Left forelimb (tissue), 1 donor: ENCODE data around the gene GSTO1.

Experiments
- DNase-seq: peaks from one replicate; pipeline ENCODE4 v3.0.0-alpha.2; 2018; ENCODE audit warnings: low spot score

GSTO1 gene

DNA sequence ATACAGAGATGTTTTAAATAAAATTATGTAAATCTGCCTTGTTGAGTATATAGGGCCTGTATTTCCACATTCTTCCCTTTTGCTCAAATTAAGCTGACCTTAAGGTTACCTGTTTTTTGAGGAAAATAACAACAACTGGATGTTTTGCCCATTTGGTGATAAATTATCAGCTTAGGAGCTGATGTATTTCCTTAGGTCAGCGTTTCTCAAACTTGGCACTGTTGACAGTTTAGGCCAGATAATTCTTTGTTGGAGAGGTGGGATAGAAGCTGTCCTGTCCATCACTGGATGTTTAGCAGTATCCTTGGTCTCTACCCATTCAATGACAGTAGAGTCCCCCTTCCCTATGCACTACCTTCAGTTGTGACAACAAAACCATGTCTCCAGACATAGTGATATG, 21.5 kb downstream of the GSTO1 start:
- no peak for DNase-seq

DNA sequence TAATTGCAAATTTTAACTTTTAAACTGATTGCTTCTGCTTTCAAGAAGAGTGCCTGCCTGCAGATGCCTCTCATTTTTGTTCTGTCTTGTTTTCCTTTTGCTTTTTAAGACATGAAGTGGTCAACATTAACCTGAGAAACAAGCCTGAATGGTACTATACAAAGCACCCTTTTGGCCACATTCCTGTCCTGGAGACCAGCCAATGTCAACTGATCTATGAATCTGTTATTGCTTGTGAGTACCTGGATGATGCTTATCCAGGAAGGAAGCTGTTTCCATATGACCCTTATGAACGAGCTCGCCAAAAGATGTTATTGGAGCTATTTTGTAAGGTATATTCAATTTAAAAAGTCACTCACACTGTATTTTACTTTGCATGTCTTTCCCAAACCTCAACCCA, 23.1 kb downstream of the GSTO1 start:
- no peak for DNase-seq

DNA sequence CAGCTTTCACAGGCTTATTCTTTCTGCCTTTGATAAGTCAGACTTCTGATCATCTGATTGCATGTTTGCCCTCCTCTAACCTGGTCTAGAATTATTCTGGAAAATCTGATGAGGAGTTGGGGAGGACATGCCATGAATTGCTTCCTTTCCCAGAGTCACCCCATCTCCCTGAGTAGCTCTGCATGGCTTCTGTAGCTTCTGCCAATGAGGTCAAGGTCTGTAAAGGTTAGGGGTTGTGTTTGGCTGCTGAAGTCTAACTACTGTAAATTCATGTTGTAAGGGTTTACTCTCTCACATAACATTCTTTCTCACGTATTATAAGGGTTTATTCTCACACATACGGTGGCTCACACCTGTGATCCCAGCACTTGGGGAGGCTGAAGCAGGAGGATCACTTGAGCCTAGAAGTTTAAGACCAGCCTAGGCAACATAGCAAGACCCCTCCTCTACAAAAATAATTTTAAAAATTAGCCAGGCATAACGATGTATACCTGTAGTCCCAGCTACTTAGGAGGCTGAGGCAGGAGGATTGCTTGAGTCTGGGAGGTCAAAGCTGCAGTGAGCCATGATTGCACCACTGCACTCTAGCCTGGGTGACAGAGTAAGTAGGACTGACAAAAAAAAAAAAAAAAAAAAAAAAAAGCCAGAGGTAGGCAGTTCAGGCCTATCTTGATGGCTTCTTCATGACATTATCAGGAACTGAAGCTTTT, 25.0 kb downstream of the GSTO1 start:
- no peak for DNase-seq

DNA sequence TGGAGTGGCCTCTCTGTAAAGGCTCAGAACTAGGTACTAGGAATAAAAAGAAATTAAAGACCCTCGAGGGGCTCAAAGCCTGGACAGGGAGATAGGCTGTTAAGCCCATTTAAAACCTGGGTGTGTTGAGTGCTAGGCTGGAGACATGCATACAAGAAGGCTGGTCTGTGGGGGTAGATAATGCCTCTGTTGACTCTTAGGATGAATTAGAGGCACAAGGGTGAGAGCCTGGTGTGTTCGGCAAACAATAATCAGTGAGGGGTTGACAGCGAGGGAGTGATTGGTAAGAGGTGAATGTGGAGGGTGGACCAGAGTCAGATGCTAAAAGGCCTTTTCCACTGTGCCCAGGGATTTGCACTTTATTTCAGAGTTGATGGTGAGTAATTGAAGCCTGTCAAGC, 27.0 kb downstream of the GSTO1 start:
- DNase-seq = no peak

DNA sequence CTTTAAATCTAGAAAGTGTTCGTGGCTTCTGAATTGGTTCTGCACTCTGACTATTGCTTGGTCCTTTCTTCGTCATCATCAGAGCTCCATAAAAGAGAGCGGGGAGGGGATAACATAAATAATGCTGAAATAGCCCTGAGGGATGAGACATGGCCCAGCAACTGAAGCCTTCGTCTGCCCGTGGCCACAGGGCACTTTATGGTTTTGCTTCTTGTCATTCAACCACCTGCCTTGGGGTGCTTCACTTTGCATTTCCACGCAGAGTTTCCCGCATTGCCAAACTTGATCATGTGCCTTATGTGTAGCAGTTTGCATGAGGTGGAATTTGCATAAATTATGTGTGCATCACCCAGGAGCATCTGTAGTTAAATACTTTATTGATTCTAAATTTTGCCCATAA, 30.2 kb downstream of the GSTO1 start:
- DNase-seq = no peak

DNA sequence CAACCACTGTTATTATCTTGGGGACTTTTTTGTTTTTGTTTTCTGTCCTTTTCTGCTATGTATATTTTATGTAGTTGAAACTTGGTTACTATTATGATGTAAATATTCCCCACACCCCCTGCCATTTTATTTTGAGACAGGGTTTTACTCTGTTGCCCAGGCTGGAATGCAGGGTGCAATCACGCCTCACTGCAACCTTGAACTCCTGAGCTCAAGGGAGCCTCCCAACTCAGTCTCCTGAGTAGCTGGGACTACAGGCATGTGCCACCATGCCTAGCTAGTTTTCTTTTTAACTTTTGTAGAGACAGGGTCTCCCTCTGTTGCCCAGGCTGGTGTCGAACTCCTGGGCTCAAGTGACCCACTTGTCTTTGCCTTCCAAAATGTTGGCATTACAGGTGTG, 32.2 kb downstream of the GSTO1 start:
- DNase-seq = no peak

DNA sequence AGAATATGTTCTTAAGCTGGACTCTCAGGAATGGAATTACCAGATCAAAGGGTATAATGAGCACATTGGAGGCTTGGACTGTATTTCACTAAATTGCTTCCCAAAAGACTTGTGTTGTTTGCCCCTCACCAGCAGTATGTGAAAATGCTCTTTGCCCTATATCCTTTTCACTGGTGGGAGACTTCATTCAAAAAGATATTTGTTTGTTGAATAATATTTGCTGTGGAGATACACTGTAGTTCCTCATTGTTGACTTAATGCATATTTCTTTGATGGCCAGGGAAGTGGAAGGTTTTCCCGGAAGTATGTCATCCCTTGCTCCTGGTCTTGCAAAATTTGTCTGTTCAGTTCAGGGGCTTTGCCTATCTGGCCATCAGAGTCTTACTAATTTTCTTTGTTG, 33.7 kb downstream of the GSTO1 start:
- DNase-seq = no peak

DNA sequence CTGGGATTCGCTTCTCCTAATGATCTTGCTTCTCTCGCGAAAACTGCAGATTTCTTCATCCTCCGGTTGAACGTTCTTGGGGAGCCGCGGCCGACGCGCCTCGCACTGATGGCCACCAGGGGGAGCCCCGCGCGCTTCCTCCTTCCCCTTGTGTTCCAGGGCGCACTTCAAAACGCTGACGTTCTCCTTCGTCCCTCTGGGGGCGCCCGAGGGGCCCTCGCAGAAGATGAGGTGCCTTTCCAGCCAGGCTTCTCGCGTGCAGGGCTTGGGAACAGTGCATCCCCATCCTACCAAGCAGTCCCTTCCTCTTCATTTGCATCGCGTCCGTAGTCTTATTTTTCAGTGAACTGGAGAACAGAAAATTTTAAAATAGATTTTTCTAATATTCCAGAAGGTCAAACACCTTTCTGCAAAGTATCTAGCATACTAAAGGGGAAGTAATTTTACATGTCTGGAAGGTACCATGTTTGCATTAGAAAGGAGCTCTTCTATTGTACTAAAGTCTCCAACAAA, 36.8 kb downstream of the GSTO1 start:
- peak; percentile 89 for DNase-seq

DNA sequence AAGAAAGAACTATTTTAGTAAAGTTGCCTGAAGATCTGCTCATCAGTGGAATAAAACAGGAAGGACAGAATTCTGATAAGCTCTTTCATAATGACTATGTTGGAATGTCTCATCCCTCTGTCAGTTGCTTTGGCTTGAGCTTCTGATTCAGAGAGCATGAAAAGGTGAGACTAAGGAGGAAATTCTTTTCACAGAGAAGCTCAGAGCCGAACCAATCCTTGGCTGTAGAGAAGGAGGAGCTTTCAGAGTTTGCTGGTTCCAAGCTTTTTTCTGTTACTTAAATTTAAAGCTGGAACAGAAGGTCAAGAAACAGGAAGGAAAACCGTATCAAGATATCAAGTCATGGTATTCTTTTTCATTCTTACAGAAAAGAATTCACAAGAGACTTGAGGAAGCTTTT, 38.3 kb downstream of the GSTO1 start:
- no peak for DNase-seq

DNA sequence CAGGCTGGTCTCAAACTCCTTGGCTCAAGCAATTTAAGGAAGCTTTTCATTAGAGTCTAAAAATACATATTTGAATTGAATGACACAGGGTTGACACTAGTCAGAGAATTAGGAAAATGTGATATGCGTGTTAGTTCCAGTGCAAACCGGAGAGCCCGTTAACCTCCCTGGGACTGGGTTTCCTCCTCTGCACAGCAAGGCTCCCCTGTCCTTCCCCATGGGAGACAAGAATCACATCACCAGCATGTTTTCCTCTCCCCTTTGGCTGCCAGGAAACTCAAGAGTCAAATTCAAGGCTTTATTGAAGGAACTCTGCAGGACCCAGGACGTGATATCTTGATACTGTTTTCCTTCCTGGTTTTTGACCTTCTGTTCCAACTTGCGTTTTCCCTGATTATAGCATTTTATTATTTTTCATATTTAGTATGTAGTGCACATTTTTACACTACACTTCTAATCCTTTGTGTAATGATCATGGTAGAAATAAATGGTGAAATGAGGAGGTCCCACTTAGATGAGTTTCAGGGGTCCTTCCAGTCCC, 39.2 kb downstream of the GSTO1 start:
- DNase-seq = no peak

DNA sequence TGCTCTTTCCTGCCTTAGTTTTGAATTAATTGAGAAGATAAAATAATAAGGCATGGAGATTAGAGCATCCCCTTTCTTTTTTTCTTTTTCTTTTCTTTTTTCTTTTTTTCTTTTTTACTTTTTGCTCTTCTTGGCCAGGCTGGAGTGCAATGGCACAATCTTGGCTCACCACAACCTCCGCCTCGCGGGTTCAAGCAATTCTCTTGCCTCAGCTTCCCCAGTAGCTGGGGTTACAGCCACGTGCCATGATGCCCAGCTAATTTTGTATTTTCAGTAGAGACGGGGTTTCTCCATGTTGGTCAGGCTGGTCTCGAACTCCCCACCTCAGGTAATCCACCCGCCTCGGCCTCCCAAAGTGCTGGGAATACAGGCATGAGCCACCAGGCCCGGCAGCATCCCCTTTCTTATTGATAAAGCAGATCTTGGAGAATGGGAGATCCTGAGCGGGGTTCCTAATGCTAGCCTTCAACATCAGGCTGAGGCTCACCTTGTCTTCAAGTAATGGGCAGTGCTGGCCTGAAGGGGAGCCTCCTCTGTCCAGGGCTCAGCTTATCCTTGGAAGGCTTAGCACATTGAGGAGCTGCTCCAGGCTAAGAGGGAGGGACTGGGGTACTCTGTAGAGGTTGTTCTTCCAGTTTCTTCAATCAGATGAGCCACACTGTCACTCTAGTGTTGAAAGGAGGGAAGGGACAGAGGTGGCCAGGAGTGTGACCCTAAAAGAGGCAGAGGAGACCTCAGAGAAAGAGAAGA, 42.2 kb downstream of the GSTO1 start:
- no peak for DNase-seq

DNA sequence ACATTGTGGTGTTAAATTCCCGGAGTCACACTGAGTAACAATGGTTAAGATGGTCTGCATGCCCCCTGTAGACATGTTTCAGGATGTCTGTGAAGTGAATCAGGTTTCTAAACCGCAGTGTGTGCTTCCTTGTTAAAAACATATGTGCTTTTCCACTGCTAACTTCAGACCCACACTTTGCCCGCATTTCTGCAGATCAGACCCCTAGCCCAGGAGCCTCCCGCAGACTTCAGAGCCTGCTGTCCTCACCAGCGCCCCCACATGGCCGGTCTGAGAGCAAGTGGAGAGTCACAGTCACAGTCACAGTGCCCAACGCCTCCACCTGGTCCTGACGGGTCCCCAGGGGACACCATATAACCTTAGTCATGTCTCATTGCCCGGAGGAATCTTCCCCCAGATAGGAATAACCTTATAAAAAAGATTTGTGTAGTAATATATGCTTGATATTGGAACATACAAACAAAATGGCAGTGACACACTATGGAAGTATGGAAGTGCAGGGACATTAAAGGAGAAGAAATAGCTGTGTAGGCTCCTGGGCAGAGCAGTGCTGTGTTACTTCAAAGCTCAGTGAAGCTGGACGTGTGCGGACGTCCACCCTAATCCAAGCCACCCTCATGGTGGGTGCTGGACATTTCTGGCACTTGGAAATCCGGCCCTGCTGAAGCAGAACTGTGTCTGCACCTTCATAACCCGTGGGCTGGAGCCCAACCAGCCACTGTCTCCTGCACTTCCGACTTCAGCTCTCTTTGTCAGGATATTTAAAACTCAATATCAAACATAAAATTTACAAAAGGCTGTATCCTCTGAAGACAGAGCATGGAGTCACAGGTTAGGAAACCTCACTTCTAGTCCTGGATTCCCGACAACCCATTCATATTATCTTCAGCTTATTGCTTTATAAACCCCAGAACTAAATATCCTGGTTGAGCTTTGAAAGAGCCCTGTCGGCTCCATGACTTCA, 43.3 kb downstream of the GSTO1 start:
- DNase-seq = no peak

DNA sequence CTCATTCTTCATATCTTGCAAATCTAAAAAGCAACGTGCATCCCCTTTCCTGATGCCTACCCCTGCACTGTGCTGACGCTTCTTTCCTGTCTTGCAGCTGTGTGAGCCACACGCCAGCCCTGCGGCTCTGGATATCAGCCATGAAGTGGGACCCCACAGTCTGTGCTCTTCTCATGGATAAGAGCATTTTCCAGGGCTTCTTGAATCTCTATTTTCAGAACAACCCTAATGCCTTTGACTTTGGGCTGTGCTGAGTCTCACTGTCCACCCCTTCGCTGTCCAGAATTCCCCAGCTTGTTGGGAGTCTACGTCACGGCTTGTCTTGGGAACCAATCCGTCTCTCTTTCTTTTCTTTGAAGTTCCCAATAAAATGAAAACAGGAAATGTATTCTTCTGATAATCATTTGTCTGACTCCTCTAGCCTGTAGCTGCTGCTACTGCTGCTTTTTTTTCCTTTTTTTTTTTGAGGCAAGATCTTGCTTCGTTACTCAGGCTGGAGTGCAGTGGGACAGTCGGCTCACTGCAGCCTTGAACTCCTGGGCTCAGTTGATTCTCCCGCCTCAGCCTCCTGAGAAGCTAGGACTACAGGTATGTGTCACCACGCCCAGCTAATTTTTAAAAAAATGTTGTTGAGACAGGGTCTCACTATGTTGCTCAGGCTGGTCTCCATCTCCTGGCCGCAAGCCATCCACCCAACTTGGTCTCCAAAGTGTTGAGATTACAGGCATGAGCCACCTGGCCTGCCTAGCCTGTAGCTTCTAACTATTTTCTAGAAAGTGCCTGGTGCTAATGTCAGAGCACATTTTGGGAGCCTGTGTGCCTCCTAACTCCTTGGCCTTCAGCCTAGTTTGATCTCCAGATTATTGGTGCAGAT, 44.6 kb downstream of the GSTO1 start:
- no peak for DNase-seq

DNA sequence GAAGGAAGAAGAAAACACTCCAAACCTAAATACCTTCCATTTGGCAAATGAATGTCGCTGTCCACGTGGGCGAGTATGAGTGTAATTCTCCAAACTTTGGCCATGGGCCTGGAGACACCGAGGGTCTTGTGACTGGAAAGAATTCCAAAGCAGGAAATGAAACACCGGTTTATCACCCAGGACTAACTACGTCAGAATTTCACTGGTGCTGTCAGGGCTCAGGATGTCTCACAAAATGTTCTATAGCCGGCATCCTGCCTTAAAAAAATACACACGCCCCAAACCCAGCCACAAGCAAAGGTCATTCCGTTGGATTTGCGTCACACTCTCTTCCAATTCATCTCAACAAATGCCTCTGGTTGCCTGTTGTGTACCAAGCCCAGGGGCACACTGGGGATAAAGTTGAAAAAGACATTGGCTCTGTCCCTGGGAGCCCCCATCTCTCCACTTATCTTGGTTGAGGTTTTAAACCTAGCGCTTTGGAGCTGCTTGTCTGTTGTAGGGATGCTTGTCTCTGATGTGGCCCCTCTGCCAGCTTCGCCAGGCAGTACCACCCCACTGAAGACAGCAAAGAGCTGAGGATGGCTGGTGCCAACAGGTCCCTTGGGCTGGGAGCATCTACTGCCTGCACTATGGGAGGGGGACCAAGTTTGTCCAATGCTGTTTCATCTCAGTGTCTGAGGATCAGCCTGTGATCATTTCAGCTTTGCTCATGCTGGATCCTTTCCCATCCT, 45.5 kb downstream of the GSTO1 start:
- DNase-seq = no peak

DNA sequence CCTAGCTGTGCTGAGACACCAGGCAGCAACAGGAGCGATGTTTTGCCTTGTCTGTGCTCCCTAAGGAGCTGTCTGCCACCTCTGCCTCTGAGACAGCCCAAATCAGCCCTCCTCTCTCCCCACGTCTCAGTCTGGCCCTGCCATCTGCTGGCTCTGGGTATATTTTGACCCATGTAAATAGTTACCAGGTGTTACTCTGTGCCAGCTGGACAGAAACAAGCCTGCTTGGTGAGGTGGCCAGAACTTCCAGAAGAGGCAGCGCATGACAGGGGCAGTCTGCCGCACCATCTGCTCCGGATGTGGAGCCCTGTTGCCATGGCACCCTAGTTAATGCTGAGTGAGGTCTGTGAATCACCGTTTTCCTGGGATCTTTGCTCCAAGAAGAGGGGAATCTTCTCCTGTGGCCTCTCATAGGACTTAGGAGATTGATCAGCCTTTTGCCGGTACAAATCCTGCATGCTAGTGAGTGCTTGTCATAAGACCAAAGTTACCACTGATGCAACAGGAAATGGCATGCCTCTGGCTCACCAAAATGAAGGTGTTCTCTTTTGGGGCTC, 46.1 kb downstream of the GSTO1 start:
- no peak for DNase-seq

DNA sequence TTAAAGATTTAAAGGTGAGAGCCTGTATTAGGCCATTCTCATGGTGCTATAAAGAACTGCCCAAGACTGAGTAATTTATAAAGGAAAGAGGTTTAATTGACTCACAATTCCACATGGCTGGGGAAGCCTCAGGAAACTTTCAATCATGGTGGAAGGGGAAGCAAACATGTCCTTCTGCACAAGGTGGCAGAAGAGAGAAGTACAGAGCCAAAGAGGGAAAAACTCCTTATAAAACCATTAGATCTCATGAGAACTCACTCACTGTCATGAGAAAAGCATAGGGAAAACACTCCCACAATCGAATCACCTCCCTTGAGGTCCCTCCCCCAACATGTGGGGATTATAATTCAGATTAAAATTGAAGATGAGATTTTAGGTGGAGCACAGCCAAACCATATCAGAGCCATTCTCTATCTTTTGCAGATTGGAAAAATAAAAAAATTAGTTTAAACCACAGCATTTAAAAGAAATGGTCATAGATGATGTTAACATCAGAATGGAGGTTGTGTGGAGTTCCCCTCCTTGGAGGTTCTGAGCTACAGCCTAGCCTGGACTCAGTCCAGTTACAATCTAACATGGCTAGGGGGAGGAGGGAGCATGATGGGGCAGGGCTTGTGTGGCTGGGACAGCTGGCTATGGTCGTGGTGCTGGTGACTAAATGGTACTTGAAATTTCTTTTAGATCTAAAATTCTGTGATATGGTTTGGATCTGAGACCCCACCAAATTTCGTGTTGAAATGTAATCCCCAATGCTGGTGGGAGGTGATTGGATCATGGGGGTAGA, 47.4 kb downstream of the GSTO1 start:
- DNase-seq = no peak

DNA sequence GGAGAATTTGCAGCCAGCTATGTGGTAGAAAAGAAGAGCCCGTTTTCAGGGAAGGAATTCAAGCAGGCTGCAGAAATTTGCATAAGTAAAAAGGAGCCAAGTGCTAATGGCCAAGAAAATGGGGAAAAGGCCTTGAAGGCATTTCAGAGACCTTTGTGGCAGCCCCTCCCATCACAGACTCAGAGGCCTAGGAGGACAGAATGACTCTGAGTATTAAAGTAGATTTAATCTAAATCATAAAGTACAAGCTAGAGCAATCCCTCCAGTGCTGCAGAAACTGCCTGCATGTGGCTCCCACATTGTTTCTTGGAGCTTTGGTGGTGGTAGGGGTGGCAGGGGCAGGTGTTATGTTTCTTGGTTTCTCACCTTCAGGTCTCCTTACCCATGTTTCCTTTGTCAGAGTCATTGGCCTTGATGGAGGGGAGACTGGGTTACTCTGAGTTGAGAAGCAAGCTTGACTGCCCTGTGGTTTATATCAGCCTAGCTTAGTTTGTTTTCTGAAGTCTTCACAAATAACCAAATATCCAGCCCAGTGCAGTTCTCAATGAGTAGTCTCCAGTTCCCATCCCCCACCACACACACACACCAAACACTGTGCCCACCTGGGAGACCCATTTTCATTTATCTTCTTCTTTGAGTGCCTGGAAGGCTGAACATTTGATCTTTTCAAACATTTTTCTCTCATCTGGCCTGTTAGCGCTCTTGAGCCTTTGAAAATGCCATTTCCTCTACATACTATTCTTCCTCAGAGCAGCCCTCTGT, 49.1 kb downstream of the GSTO1 start:
- DNase-seq = no peak

DNA sequence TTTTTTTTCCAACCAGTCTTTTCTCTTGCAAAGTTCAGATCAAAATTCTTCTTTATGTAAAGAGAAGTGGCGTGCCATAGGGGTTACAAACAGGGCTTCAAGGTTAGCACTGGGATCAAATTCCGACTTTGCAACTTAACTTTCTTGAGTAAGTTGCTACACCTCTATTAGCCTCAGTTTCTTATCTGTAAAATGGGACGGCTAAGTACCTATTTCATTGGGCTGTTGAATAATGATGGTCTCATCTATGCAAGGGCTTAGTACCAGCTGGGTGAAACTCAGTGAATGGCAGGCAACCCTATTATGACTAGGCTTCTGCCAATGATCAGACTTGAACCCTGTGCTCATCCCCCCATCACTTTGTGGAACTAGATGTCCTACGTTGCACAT, 49.7 kb downstream of the GSTO1 start:
- no peak for DNase-seq

DNA sequence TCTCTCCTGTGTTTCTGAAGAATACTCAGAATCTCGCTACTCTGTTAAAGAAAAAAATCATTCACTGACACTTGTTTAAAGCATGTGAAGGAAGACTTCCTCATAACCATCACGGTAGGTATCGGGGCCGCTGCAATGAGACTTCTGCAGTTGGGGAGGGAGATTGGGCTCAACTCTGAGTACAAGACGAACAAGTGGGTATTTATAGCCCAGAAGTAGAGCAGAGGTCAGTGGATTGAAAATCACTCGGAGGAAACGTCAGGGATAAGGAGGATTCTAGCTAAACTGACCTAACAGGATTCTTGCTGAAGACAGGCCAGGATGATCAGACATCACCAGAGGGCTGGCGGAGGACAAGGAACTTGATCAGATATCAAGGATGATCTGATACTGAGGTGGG, 50.2 kb downstream of the GSTO1 start:
- no peak for DNase-seq
